ENCODE results near the gene TMEM176A. TPM values are rescaled to one million over a fixed set of nuclear protein-coding genes. Genes with fewer than 3 reads are reported as not detected.

TMEM176A gene
- total RNA-seq, 1 donor from 2014 or later: not detected

- Mint-ChIP-seq H3K9me3 (ENCODE audit: unreplicated experiment) (no peaks in the 10 kb centered on the region), H3K4me1 (ENCODE audit: unreplicated experiment) (no peaks in the 10 kb centered on the region), H3K27me3 (ENCODE audit: unreplicated experiment) (peaks cover 5% of the 10 kb centered on the region), H3K36me3 (ENCODE audit: unreplicated experiment) (no peaks in the 10 kb centered on the region), H3K27ac (ENCODE audit: unreplicated experiment) (no peak overlapping the region), H3K4me3 (ENCODE audit: unreplicated experiment) (no peak overlapping the region)
- TF ChIP-seq CTCF (IDR thresholded peaks at IDR 0.05): no peak
- DNase-seq (ENCODE audit: extremely low spot score, unreplicated experiment): peak; percentile 71
These were observed 51.2 kb downstream of the TMEM176A start for GRCh38 chr7:150851492-150852370.

- no peak within 1 kb of the TSS for H3K27ac Mint-ChIP-seq (ENCODE audit: unreplicated experiment)
- no peaks in the 10 kb centered on the region for H3K9me3 Mint-ChIP-seq (ENCODE audit: unreplicated experiment)
- H3K4me3 Mint-ChIP-seq (ENCODE audit: unreplicated experiment): no peak within 1 kb of the TSS
- TF ChIP-seq CTCF (IDR thresholded peaks at IDR 0.05): no peak
- DNase-seq (ENCODE audit: extremely low spot score, unreplicated experiment): peak; percentile 60
- peaks cover 5% of the 10 kb centered on the region for H3K27me3 Mint-ChIP-seq (ENCODE audit: unreplicated experiment)
- no peaks in the 10 kb centered on the region for H3K36me3 Mint-ChIP-seq (ENCODE audit: unreplicated experiment)
- H3K4me1 Mint-ChIP-seq (ENCODE audit: unreplicated experiment): no peaks in the 10 kb centered on the region
These were observed 51.9 kb downstream of the TMEM176A start, which contains the start of gene AOC1 for GRCh38 chr7:150852371-150852905. TSS of gene AOC1 (plus strand) at chr7:150852517. CDS start at chr7:150856471, 3,954 bp downstream.

- Mint-ChIP-seq H3K4me1 (ENCODE audit: unreplicated experiment) (no peaks in the 10 kb centered on the region), H3K36me3 (ENCODE audit: unreplicated experiment) (no peaks in the 10 kb centered on the region), H3K27ac (ENCODE audit: unreplicated experiment) (no peak overlapping the region), H3K4me3 (ENCODE audit: unreplicated experiment) (no peak overlapping the region), H3K9me3 (ENCODE audit: unreplicated experiment) (no peaks in the 10 kb centered on the region), H3K27me3 (ENCODE audit: unreplicated experiment) (peaks cover 5% of the 10 kb centered on the region)
- no peak for TF ChIP-seq CTCF (IDR thresholded peaks at IDR 0.05)
- peak; percentile 72 for DNase-seq (ENCODE audit: extremely low spot score, unreplicated experiment)
These were observed 53.8 kb downstream of the TMEM176A start for GRCh38 chr7:150854066-150855000.

Other genes starting within 250 kb of the TMEM176A start
- gene GIMAP4, start 233.4 kb upstream of the TMEM176A start, total RNA-seq: not detected in 2 replicates
- gene GIMAP6, start 168.4 kb upstream of the TMEM176A start, total RNA-seq: not detected in 2 replicates
- not detected in 2 replicates for gene GIMAP2, start 115.1 kb upstream of the TMEM176A start, total RNA-seq
- gene GIMAP1, start 84.2 kb upstream of the TMEM176A start, total RNA-seq: not detected in 2 replicates
- not detected in 2 replicates for gene GIMAP5, start 63.4 kb upstream of the TMEM176A start, total RNA-seq
- gene TMEM176B, start 405 bp upstream of the TMEM176A start, total RNA-seq: not detected in 2 replicates
- gene AOC1, start 51.7 kb downstream of the TMEM176A start, total RNA-seq: not detected in 2 replicates
- gene KCNH2, start 177.6 kb downstream of the TMEM176A start, total RNA-seq: not detected in 2 replicates
- 0.73 TPM in 1 of 2 replicates, not detected in the other for gene NOS3, start 190.2 kb downstream of the TMEM176A start, total RNA-seq
- gene ATG9B, start 223.7 kb downstream of the TMEM176A start, total RNA-seq: 0.11 and 0.39 TPM in 2 replicates
- gene ABCB8, start 227.7 kb downstream of the TMEM176A start, total RNA-seq: 38.1 and 39.7 TPM in 2 replicates
- gene ASIC3, start 247.8 kb downstream of the TMEM176A start, total RNA-seq: 3.6 and 5.8 TPM in 2 replicates